HEK293 (cell line): ENCODE results near the gene TTBK1.

ENCODE experiments used
- GLI4 ChIP-seq: fragments of 450-650 bp; formaldehyde crosslinking; IDR thresholded peaks from 2 replicates; pipeline ENCODE4 v1.5.1; 2016; ENCODE audit warnings: missing biosample characterization, missing genetic modification characterization
- TRIM28 ChIP-seq: IDR thresholded peaks from 2 replicates; pipeline ENCODE4 v1.6.1; 2011; ENCODE audit warnings: low read length, control low read depth, borderline replicate concordance
- ZBTB1 ChIP-seq: fragments of 450-650 bp; formaldehyde crosslinking; IDR thresholded peaks from 2 replicates; pipeline ENCODE4 v1.5.1; 2016; ENCODE audit warnings: missing biosample characterization, missing genetic modification characterization
- ZNF114 ChIP-seq: fragments of 450-650 bp; formaldehyde crosslinking; IDR thresholded peaks from 2 replicates; pipeline ENCODE4 v1.5.0; 2017; ENCODE audit warnings: missing biosample characterization, missing genetic modification characterization
- ZNF175 ChIP-seq: fragments of 450-650 bp; formaldehyde crosslinking; IDR thresholded peaks from 2 replicates; pipeline ENCODE4 v1.5.1; 2016; ENCODE audit warnings: missing biosample characterization, missing genetic modification characterization
- ZNF274 ChIP-seq, 2 experiments: fragments of 200-500 bp in 1 of 2; fragments of 450-650 bp in 1 of 2; sonication (Bioruptor generic) in 1 of 2; formaldehyde crosslinking in 1 of 2; IDR thresholded peaks; 2 replicates each; pipeline versions ENCODE4 v1.5.1 to v1.6.1; 2014 to 2016; ENCODE audit warnings: borderline replicate concordance in 1 of 2, inconsistent platforms in 1 of 2, low read length in 1 of 2, missing biosample characterization in 1 of 2, missing genetic modification characterization in 1 of 2
- ZNF660 ChIP-seq: fragments of 450-650 bp; IDR thresholded peaks from 2 replicates; pipeline ENCODE4 v1.5.1; 2018; ENCODE audit warnings: missing biosample characterization, mild to moderate bottlenecking, missing genetic modification characterization
- ZNF747 ChIP-seq: fragments of 450-650 bp; formaldehyde crosslinking; IDR thresholded peaks from 2 replicates; pipeline ENCODE4 v1.5.1; 2016; ENCODE audit warnings: missing biosample characterization, missing genetic modification characterization
- TF ChIP-seq, protein P1 (sequence below): fragments of 450-650 bp; formaldehyde crosslinking; IDR thresholded peaks from 2 replicates; pipeline ENCODE4 v1.5.1; 2016; ENCODE audit warnings: missing biosample characterization, missing genetic modification characterization
- TF ChIP-seq, protein P2 (sequence below): fragments of 450-650 bp; formaldehyde crosslinking; IDR thresholded peaks from 2 replicates; pipeline ENCODE4 v1.5.1; 2016; ENCODE audit warnings: missing biosample characterization, missing genetic modification characterization, borderline replicate concordance
- TF ChIP-seq, protein P3 (sequence below): fragments of 450-650 bp; formaldehyde crosslinking; IDR thresholded peaks from 2 replicates; pipeline ENCODE4 v1.5.1; 2016; ENCODE audit warnings: missing biosample characterization, missing genetic modification characterization
- TF ChIP-seq, protein P4 (sequence below): fragments of 450-650 bp; formaldehyde crosslinking; IDR thresholded peaks from 2 replicates; pipeline ENCODE4 v1.5.1; 2017; ENCODE audit warnings: missing biosample characterization, missing genetic modification characterization
- TF ChIP-seq, protein P5 (sequence below): fragments of 450-650 bp; formaldehyde crosslinking; IDR thresholded peaks from 2 replicates; pipeline ENCODE4 v1.5.1; 2016; ENCODE audit warnings: missing biosample characterization, missing genetic modification characterization, low read depth

DNA sequence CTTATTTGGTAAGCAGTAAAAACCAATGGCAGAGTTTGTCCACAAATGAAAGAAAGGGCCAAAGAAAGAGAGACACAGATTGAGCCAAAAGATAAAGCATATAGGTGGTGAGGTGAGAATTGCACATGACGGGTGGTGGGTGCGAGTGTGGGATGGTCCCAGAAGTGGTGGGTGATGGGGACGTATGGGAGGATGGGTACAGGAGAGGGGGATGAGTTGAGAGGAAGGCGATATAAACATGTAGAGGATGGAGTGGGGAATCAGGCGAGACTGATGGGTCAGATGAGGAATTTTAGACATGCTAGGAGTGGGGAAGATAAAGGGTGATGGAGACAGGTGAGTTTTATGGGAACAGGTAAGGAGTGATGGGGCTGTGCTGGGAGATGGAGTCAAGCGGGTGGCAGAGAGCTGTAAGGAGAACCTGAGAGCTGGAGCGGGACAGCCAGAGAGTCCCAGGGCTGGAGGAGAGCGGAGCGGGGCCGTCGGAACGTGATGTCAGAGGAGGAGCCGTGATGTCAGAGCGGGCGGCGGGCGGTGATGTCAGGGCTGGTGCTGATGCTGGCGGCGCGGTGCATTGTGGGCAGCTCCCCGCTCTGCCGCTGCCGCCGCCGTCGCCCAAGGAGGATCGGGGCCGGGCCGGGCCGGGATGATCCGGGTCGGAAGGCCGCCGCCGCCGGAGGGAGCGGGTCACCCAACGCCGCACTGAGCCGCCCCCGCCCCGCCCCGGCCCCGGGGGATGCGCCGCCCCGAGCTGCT is at the start of gene TTBK1:
- TF ChIP-seq ZNF274 (IDR thresholded peaks at IDR 0.05; ENCODE audit: low read length), result no peak
- TF ChIP-seq ZNF274 (tag by site-specific recombination; IDR thresholded peaks at IDR 0.05; ENCODE audit: borderline replicate concordance), result no peak
- TF ChIP-seq GLI4 (tag by site-specific recombination), result no peak
- TF ChIP-seq, protein P1, sequence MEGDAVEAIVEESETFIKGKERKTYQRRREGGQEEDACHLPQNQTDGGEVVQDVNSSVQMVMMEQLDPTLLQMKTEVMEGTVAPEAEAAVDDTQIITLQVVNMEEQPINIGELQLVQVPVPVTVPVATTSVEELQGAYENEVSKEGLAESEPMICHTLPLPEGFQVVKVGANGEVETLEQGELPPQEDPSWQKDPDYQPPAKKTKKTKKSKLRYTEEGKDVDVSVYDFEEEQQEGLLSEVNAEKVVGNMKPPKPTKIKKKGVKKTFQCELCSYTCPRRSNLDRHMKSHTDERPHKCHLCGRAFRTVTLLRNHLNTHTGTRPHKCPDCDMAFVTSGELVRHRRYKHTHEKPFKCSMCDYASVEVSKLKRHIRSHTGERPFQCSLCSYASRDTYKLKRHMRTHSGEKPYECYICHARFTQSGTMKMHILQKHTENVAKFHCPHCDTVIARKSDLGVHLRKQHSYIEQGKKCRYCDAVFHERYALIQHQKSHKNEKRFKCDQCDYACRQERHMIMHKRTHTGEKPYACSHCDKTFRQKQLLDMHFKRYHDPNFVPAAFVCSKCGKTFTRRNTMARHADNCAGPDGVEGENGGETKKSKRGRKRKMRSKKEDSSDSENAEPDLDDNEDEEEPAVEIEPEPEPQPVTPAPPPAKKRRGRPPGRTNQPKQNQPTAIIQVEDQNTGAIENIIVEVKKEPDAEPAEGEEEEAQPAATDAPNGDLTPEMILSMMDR (tag by site-specific recombination), result no peak
- no peak for TF ChIP-seq ZBTB1 (tag by site-specific recombination)
- TF ChIP-seq, protein P2, sequence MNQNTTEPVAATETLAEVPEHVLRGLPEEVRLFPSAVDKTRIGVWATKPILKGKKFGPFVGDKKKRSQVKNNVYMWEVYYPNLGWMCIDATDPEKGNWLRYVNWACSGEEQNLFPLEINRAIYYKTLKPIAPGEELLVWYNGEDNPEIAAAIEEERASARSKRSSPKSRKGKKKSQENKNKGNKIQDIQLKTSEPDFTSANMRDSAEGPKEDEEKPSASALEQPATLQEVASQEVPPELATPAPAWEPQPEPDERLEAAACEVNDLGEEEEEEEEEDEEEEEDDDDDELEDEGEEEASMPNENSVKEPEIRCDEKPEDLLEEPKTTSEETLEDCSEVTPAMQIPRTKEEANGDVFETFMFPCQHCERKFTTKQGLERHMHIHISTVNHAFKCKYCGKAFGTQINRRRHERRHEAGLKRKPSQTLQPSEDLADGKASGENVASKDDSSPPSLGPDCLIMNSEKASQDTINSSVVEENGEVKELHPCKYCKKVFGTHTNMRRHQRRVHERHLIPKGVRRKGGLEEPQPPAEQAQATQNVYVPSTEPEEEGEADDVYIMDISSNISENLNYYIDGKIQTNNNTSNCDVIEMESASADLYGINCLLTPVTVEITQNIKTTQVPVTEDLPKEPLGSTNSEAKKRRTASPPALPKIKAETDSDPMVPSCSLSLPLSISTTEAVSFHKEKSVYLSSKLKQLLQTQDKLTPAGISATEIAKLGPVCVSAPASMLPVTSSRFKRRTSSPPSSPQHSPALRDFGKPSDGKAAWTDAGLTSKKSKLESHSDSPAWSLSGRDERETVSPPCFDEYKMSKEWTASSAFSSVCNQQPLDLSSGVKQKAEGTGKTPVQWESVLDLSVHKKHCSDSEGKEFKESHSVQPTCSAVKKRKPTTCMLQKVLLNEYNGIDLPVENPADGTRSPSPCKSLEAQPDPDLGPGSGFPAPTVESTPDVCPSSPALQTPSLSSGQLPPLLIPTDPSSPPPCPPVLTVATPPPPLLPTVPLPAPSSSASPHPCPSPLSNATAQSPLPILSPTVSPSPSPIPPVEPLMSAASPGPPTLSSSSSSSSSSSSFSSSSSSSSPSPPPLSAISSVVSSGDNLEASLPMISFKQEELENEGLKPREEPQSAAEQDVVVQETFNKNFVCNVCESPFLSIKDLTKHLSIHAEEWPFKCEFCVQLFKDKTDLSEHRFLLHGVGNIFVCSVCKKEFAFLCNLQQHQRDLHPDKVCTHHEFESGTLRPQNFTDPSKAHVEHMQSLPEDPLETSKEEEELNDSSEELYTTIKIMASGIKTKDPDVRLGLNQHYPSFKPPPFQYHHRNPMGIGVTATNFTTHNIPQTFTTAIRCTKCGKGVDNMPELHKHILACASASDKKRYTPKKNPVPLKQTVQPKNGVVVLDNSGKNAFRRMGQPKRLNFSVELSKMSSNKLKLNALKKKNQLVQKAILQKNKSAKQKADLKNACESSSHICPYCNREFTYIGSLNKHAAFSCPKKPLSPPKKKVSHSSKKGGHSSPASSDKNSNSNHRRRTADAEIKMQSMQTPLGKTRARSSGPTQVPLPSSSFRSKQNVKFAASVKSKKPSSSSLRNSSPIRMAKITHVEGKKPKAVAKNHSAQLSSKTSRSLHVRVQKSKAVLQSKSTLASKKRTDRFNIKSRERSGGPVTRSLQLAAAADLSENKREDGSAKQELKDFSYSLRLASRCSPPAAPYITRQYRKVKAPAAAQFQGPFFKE, result no peak
- TF ChIP-seq, protein P3, sequence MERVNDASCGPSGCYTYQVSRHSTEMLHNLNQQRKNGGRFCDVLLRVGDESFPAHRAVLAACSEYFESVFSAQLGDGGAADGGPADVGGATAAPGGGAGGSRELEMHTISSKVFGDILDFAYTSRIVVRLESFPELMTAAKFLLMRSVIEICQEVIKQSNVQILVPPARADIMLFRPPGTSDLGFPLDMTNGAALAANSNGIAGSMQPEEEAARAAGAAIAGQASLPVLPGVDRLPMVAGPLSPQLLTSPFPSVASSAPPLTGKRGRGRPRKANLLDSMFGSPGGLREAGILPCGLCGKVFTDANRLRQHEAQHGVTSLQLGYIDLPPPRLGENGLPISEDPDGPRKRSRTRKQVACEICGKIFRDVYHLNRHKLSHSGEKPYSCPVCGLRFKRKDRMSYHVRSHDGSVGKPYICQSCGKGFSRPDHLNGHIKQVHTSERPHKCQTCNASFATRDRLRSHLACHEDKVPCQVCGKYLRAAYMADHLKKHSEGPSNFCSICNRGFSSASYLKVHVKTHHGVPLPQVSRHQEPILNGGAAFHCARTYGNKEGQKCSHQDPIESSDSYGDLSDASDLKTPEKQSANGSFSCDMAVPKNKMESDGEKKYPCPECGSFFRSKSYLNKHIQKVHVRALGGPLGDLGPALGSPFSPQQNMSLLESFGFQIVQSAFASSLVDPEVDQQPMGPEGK (tag by site-specific recombination), result no peak
- no peak for TF ChIP-seq ZNF175
- no peak for TF ChIP-seq ZNF660 (tag by site-specific recombination)
- TF ChIP-seq ZNF114 (tag by site-specific recombination), result no peak
- no peak for TF ChIP-seq ZNF747
- TF ChIP-seq, protein P4, sequence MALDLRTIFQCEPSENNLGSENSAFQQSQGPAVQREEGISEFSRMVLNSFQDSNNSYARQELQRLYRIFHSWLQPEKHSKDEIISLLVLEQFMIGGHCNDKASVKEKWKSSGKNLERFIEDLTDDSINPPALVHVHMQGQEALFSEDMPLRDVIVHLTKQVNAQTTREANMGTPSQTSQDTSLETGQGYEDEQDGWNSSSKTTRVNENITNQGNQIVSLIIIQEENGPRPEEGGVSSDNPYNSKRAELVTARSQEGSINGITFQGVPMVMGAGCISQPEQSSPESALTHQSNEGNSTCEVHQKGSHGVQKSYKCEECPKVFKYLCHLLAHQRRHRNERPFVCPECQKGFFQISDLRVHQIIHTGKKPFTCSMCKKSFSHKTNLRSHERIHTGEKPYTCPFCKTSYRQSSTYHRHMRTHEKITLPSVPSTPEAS, result no peak
- TF ChIP-seq, protein P5, sequence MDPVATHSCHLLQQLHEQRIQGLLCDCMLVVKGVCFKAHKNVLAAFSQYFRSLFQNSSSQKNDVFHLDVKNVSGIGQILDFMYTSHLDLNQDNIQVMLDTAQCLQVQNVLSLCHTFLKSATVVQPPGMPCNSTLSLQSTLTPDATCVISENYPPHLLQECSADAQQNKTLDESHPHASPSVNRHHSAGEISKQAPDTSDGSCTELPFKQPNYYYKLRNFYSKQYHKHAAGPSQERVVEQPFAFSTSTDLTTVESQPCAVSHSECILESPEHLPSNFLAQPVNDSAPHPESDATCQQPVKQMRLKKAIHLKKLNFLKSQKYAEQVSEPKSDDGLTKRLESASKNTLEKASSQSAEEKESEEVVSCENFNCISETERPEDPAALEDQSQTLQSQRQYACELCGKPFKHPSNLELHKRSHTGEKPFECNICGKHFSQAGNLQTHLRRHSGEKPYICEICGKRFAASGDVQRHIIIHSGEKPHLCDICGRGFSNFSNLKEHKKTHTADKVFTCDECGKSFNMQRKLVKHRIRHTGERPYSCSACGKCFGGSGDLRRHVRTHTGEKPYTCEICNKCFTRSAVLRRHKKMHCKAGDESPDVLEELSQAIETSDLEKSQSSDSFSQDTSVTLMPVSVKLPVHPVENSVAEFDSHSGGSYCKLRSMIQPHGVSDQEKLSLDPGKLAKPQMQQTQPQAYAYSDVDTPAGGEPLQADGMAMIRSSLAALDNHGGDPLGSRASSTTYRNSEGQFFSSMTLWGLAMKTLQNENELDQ (tag by site-specific recombination), result no peak
- TF ChIP-seq TRIM28, result no peak
